ENCODE measurements around the gene KIF17. TPM values are rescaled to one million over a fixed set of nuclear protein-coding genes. Genes with fewer than 3 reads are reported as not detected.

KIF17 gene
- polyA plus RNA-seq, 1 donor from 2014 or later: 10.0 TPM

- H3K79me2 ChIP-seq (replicated peaks; ENCODE audit: insufficient read depth, low read length): no peaks in the 10 kb centered on the region
- H3F3A ChIP-seq (ENCODE audit: insufficient read depth, low read length, poor library complexity, severe bottlenecking): no peaks in the 10 kb centered on the region
- no peak overlapping the region for H3K27ac ChIP-seq (ENCODE audit: low read length)
- H3K9ac ChIP-seq (ENCODE audit: low read length): no peak overlapping the region
- TF ChIP-seq EP300 (conservative IDR thresholded peaks at IDR 0.05; ENCODE audit: poor library complexity, severe bottlenecking) (no peak), REST (IDR thresholded peaks at IDR 0.05; ENCODE audit: borderline replicate concordance) (no peak), RAD21 (conservative IDR thresholded peaks at IDR 0.05) (no peak), SMC3 (conservative IDR thresholded peaks at IDR 0.05; ENCODE audit: poor library complexity) (no peak), MXI1 (conservative IDR thresholded peaks at IDR 0.05; ENCODE audit: poor library complexity, severe bottlenecking) (no peak), EZH2 (IDR thresholded peaks at IDR 0.05; ENCODE audit: borderline replicate concordance, insufficient read depth, low read length, poor library complexity, severe bottlenecking) (no peak), CTCF (IDR thresholded peaks at IDR 0.05; ENCODE audit: poor library complexity, severe bottlenecking) (no peak), TAF1 (IDR thresholded peaks at IDR 0.05; ENCODE audit: low read depth) (no peak)
- H3K4me2 ChIP-seq (ENCODE audit: low read length): no peak overlapping the region
- H3K4me3 ChIP-seq (ENCODE audit: low read length): peak overlapping the region; percentile 71
- H3K36me3 ChIP-seq (ENCODE audit: insufficient read depth, low read length): no peaks in the 10 kb centered on the region
- H3K9me3 ChIP-seq (ENCODE audit: low read length): no peaks in the 10 kb centered on the region
- no peaks in the 10 kb centered on the region for H4K20me1 ChIP-seq (ENCODE audit: insufficient read depth)
- peaks cover 11% of the 10 kb centered on the region for H3K27me3 ChIP-seq (ENCODE audit: insufficient read depth, low read depth, low read length)
- H2AFZ ChIP-seq (ENCODE audit: low read depth, low read length): no peak overlapping the region
- H3K9me2 ChIP-seq (ENCODE audit: insufficient read depth, low read length): no peaks in the 10 kb centered on the region
Observed at GRCh38 chr1:20729990-20730689, 12.3 kb upstream of the KIF17 start.

- Histone ChIP-seq H3K9me3 (ENCODE audit: low read length) (no peaks in the 10 kb centered on the region), H3K9me2 (ENCODE audit: insufficient read depth, low read length) (no peaks in the 10 kb centered on the region), H3K27me3 (ENCODE audit: insufficient read depth, low read depth, low read length) (peaks cover 11% of the 10 kb centered on the region), H3K4me2 (ENCODE audit: low read length) (no peak overlapping the region), H3K79me2 (replicated peaks; ENCODE audit: insufficient read depth, low read length) (no peaks in the 10 kb centered on the region), H4K20me1 (ENCODE audit: insufficient read depth) (no peaks in the 10 kb centered on the region), H3K9ac (ENCODE audit: low read length) (no peak overlapping the region), H3K27ac (ENCODE audit: low read length) (no peak overlapping the region), H3K36me3 (ENCODE audit: insufficient read depth, low read length) (no peaks in the 10 kb centered on the region), H2AFZ (ENCODE audit: low read depth, low read length) (no peak overlapping the region), H3F3A (ENCODE audit: insufficient read depth, low read length, poor library complexity, severe bottlenecking) (no peaks in the 10 kb centered on the region), H3K4me3 (ENCODE audit: low read length) (no peak overlapping the region)
- TF ChIP-seq REST (IDR thresholded peaks at IDR 0.05; ENCODE audit: borderline replicate concordance) (no peak), RAD21 (conservative IDR thresholded peaks at IDR 0.05) (no peak), CTCF (IDR thresholded peaks at IDR 0.05; ENCODE audit: poor library complexity, severe bottlenecking) (no peak), POLR2AphosphoS5 (IDR thresholded peaks at IDR 0.05) (no peak), MXI1 (conservative IDR thresholded peaks at IDR 0.05; ENCODE audit: poor library complexity, severe bottlenecking) (no peak), SMC3 (conservative IDR thresholded peaks at IDR 0.05; ENCODE audit: poor library complexity) (no peak), EZH2 (IDR thresholded peaks at IDR 0.05; ENCODE audit: borderline replicate concordance, insufficient read depth, low read length, poor library complexity, severe bottlenecking) (no peak), EP300 (conservative IDR thresholded peaks at IDR 0.05; ENCODE audit: poor library complexity, severe bottlenecking) (no peak)
Observed at GRCh38 chr1:20729155-20729931, 11.5 kb upstream of the KIF17 start.

Data from neural cell (in vitro differentiated cells).